K562 (cell line): ENCODE data around the gene ZSWIM7. TPM values are rescaled to one million over a fixed set of nuclear protein-coding genes. Genes with fewer than 3 reads are reported as not detected.

Experiments
- ARNT ChIP-seq, 2 experiments: fragments of 450-650 bp; IDR thresholded peaks; 2 replicates each; pipeline ENCODE4 v1.6.1; 2016; ENCODE audit warnings: mild to moderate bottlenecking in 1 of 2
- CXXC5 ChIP-seq: fragments of 250-450 bp; sonication (Bioruptor Pico); IDR thresholded peaks from 2 replicates; pipeline ENCODE4 v1.8.0; 2022; ENCODE audit warnings: inconsistent platforms, mild to moderate bottlenecking, moderate library complexity
- GATA2 ChIP-seq: sonication (generic); formaldehyde crosslinking; IDR thresholded peaks from 2 replicates; pipeline ENCODE4 v1.4.0; 2020; ENCODE audit warnings: mild to moderate bottlenecking, missing genetic modification reagents
- HDAC8 ChIP-seq: fragments of 450-650 bp; IDR thresholded peaks from 2 replicates; pipeline ENCODE4 v1.6.1; 2016; ENCODE audit warnings: mild to moderate bottlenecking, missing genetic modification characterization, moderate library complexity, missing compliant biosample characterization
- HDGF ChIP-seq: fragments of 450-650 bp; IDR thresholded peaks from 2 replicates; pipeline ENCODE4 v1.6.1; 2016
- HLTF ChIP-seq: fragments of 450-650 bp; IDR thresholded peaks from 2 replicates; pipeline ENCODE4 v1.6.1; 2016
- HSF4 ChIP-seq: fragments of 250-450 bp; sonication (Bioruptor Pico); IDR thresholded peaks from 2 replicates; pipeline ENCODE4 v2.1.2; 2022; ENCODE audit warnings: mild to moderate bottlenecking, moderate library complexity, borderline replicate concordance
- MAZ ChIP-seq, 2 experiments: fragments of 450-650 bp in 1 of 2; sonication (generic) in 1 of 2; formaldehyde crosslinking; IDR thresholded peaks in 1 of 2; conservative IDR thresholded peaks in 1 of 2; 2 replicates each; pipeline versions ENCODE4 v1.4.0 to v1.5.0; 2020; ENCODE audit warnings: mild to moderate bottlenecking in 1 of 2, missing genetic modification reagents in 1 of 2
- NFXL1 ChIP-seq: fragments of 450-650 bp; formaldehyde crosslinking; IDR thresholded peaks from 2 replicates; pipeline ENCODE4 v1.4.0; 2021; ENCODE audit warnings: mild to moderate bottlenecking
- OTX1 ChIP-seq: fragments of 450-650 bp; formaldehyde crosslinking; IDR thresholded peaks from 2 replicates; pipeline ENCODE4 v1.4.0; 2022; ENCODE audit warnings: mild to moderate bottlenecking
- PHF20 ChIP-seq: fragments of 450-650 bp; IDR thresholded peaks from 2 replicates; pipeline ENCODE4 v1.6.1; 2018; ENCODE audit not compliant: partially characterized antibody
- RAD21 ChIP-seq, 2 experiments: fragments of 250-450 bp in 1 of 2; fragments of 450-650 bp in 1 of 2; sonication (Bioruptor Pico) in 1 of 2; formaldehyde crosslinking in 1 of 2; IDR thresholded peaks in 1 of 2; conservative IDR thresholded peaks in 1 of 2; 2 replicates each; pipeline versions ENCODE4 v1.4.0 to v1.8.0; 2020 to 2022; ENCODE audit warnings: mild to moderate bottlenecking in 2 of 2, moderate library complexity in 1 of 2
- RB1 ChIP-seq: fragments of 450-650 bp; IDR thresholded peaks from 2 replicates; pipeline ENCODE4 v1.6.1; 2017; ENCODE audit warnings: low read depth, mild to moderate bottlenecking
- RBBP5 ChIP-seq: fragments of 200-600 bp; sonication (generic); IDR thresholded peaks from 2 replicates; pipeline ENCODE4 v1.6.1; 2012; ENCODE audit warnings: borderline replicate concordance, mild to moderate bottlenecking, low read length, control low read depth, inconsistent platforms; ENCODE audit not compliant: insufficient read depth, poor library complexity, severe bottlenecking
- SRSF9 ChIP-seq: fragments of 200-400 bp; formaldehyde crosslinking; IDR thresholded peaks from 2 replicates; pipeline ENCODE4 v1.6.1; 2017; ENCODE audit warnings: low read depth, low read length, borderline replicate concordance
- ZNF133 ChIP-seq: fragments of 250-450 bp; sonication (Bioruptor Pico); IDR thresholded peaks from 2 replicates; pipeline ENCODE4 v1.4.0; 2020; ENCODE audit warnings: mild to moderate bottlenecking
- ZNF668 ChIP-seq: fragments of 250-450 bp; sonication (Bioruptor Pico); IDR thresholded peaks from 2 replicates; pipeline ENCODE4 v1.8.0; 2022; ENCODE audit warnings: mild to moderate bottlenecking, inconsistent platforms
- polyA plus RNA-seq, 8 experiments: library from polyadenylated mRNA; depleted of rRNA in 4 of 8; stranded (reverse) in 5 of 8; unstranded in 3 of 8; fragments of >200 nt; fragmentation: Nextera tagmentation in 2 of 8; fragmentation: Illumina TruSeq in 1 of 8; extraction: Ambion mirVana in 2 of 8; extraction: Trizol in 1 of 8; gene quantifications; 2 replicates each; pipeline versions ENCODE4 v1.2.1 to v1.2.3, GENCODE V29; 2011 to 2014; ENCODE audit warnings: inconsistent platforms in 1 of 8, missing spikeins in 1 of 8
- total RNA-seq, 7 experiments: library from RNA; depleted of rRNA in 6 of 7; stranded (reverse); fragments of >200 nt in 6 of 7; fragmentation: Illumina TruSeq in 2 of 7; extraction: Trizol in 2 of 7; gene quantifications; 2 replicates each; pipeline versions ENCODE4 v1.2.1 to v1.2.3, GENCODE V29; 2011 to 2021; ENCODE audit warnings: low replicate concordance in 1 of 7
- TF ChIP-seq, protein P1 (sequence below): fragments of 250-450 bp; sonication (Bioruptor Pico); IDR thresholded peaks from 2 replicates; pipeline ENCODE4 v1.8.0; 2021; ENCODE audit warnings: borderline replicate concordance, mild to moderate bottlenecking, moderate library complexity; ENCODE audit not compliant: poor library complexity, severe bottlenecking
- TF ChIP-seq, protein P2 (sequence below): sonication (generic); formaldehyde crosslinking; IDR thresholded peaks from 2 replicates; pipeline ENCODE4 v1.8.0; 2022; ENCODE audit warnings: mild to moderate bottlenecking, low read depth, missing genetic modification reagents
- TF ChIP-seq, protein P3 (sequence below): fragments of 250-450 bp; sonication (Bioruptor Pico); IDR thresholded peaks from 2 replicates; pipeline ENCODE4 v1.4.0; 2020; ENCODE audit warnings: borderline replicate concordance
- TF ChIP-seq, protein P4 (sequence below): fragments of 450-650 bp; formaldehyde crosslinking; IDR thresholded peaks from 2 replicates; pipeline ENCODE4 v1.4.0; 2020; ENCODE audit warnings: mild to moderate bottlenecking, mixed read lengths
- TF ChIP-seq, protein P5 (sequence below): fragments of 250-450 bp; sonication (Bioruptor Pico); IDR thresholded peaks from 2 replicates; pipeline ENCODE4 v1.5.0; 2020; ENCODE audit warnings: mild to moderate bottlenecking

Gene ZSWIM7
- total and polyA plus RNA-seq, 9 of the 15 experiments (the other 6 are each of a cell fraction or from before 2014, with no cell fraction given), result 5.9 to 18.7 (median 9.5) TPM

DNA sequence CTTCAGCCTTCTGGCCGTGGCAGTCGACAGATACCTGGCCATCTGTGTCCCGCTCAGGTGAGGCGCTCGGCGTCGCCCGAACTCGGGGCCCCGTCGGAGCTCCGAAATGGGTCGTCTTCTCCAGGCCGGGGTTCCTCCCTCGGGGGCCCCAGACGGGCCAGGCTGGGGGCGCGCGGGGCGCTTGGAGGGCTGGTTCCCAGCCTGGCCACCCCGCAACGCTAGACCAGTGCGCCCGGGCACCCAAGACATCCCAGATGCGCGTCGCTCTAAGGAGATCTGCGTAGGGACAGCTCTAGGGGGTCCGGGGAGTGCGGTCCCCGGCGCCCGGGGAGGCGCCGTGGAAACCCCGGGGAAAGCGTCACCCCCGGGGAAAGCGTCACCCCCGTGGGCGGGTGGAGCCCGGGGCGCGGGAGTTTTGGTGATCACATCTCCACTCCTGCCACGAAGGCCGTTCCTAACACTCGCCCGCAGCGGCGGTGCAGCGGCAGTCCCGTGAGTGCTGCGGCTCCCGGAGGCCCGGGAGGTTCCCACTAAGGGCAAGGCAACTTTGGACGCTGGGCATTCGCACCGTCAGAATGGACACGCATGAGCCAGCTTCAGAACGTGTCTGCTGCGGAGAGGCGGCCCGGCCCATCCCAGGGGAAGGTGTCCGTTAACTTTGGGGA is 53.8 kb downstream of the ZSWIM7 start (continued):
- TF ChIP-seq RBBP5 (no peak), HDAC8 (no peak), NFXL1 (CRISPR knock-in tag) (no peak), ZNF133 (CRISPR knock-in tag) (no peak), GATA2 (no peak), HLTF (no peak), HDGF (no peak), HSF4 (no peak), CXXC5 (CRISPR knock-in tag) (peak; percentile 20; the same call in 1 of the 2 replicates), PHF20 (no peak), SRSF9 (no peak), RB1 (peak; percentile 39; the same call in 1 of the 2 replicates), RAD21 (CRISPR knock-in tag; conservative IDR thresholded peaks at IDR 0.05 in 1 of 2, IDR thresholded peaks at IDR 0.05 in 1 of 2) (no peak), ZNF668 (CRISPR knock-in tag) (no peak), MAZ (CRISPR knock-in tag; conservative IDR thresholded peaks at IDR 0.05 in 1 of 2, IDR thresholded peaks at IDR 0.05 in 1 of 2) (0 out of 4 replicates have a peak, but pooled peaks of 1 of the 2 experiments have one; percentile 6), OTX1 (CRISPR knock-in tag) (no peak), ARNT (IDR thresholded peaks at IDR 0.05) (no peak)
- TF ChIP-seq, protein P1, sequence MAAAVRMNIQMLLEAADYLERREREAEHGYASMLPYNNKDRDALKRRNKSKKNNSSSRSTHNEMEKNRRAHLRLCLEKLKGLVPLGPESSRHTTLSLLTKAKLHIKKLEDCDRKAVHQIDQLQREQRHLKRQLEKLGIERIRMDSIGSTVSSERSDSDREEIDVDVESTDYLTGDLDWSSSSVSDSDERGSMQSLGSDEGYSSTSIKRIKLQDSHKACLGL, result no peak
- TF ChIP-seq, protein P2, sequence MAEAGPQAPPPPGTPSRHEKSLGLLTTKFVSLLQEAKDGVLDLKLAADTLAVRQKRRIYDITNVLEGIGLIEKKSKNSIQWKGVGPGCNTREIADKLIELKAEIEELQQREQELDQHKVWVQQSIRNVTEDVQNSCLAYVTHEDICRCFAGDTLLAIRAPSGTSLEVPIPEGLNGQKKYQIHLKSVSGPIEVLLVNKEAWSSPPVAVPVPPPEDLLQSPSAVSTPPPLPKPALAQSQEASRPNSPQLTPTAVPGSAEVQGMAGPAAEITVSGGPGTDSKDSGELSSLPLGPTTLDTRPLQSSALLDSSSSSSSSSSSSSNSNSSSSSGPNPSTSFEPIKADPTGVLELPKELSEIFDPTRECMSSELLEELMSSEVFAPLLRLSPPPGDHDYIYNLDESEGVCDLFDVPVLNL (CRISPR knock-in tag), result 0 out of 2 replicates have a peak, but pooled peaks have one; percentile 18
- TF ChIP-seq, protein P3, sequence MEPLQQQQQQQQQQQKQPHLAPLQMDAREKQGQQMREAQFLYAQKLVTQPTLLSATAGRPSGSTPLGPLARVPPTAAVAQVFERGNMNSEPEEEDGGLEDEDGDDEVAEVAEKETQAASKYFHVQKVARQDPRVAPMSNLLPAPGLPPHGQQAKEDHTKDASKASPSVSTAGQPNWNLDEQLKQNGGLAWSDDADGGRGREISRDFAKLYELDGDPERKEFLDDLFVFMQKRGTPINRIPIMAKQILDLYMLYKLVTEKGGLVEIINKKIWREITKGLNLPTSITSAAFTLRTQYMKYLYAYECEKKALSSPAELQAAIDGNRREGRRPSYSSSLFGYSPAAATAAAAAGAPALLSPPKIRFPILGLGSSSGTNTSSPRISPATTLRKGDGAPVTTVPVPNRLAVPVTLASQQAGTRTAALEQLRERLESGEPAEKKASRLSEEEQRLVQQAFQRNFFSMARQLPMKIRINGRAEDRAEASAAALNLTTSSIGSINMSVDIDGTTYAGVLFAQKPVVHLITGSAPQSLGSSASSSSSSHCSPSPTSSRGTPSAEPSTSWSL (CRISPR knock-in tag), result no peak
- TF ChIP-seq, protein P4, sequence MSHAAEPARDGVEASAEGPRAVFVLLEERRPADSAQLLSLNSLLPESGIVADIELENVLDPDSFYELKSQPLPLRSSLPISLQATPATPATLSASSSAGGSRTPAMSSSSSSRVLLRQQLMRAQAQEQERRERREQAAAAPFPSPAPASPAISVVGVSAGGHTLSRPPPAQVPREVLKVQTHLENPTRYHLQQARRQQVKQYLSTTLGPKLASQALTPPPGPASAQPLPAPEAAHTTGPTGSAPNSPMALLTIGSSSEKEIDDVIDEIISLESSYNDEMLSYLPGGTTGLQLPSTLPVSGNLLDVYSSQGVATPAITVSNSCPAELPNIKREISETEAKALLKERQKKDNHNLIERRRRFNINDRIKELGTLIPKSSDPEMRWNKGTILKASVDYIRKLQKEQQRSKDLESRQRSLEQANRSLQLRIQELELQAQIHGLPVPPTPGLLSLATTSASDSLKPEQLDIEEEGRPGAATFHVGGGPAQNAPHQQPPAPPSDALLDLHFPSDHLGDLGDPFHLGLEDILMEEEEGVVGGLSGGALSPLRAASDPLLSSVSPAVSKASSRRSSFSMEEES (CRISPR knock-in tag), result no peak
- TF ChIP-seq, protein P5, sequence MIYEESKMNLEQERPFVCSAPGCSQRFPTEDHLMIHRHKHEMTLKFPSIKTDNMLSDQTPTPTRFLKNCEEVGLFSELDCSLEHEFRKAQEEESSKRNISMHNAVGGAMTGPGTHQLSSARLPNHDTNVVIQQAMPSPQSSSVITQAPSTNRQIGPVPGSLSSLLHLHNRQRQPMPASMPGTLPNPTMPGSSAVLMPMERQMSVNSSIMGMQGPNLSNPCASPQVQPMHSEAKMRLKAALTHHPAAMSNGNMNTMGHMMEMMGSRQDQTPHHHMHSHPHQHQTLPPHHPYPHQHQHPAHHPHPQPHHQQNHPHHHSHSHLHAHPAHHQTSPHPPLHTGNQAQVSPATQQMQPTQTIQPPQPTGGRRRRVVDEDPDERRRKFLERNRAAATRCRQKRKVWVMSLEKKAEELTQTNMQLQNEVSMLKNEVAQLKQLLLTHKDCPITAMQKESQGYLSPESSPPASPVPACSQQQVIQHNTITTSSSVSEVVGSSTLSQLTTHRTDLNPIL (CRISPR knock-in tag), result no peak
